GM23338 (cell line): ENCODE measurements around the gene ACYP1. TPM values are rescaled to one million over a fixed set of nuclear protein-coding genes. Genes with fewer than 3 reads are reported as not detected.

Experiments
- ATAC-seq: fragments of 200-7000 bp; cut with Tn5 transposase; 3 replicates; pipeline ENCODE4 v1.9.1; 2020
- DNase-seq: peaks from one replicate; pipeline ENCODE4 v3.0.0-alpha.2; 2015; ENCODE audit warnings: low spot score
- H2AFZ ChIP-seq: fragments of 200-600 bp; sonication (generic); 2 replicates; pipeline ENCODE4 v1.8.0; 2016; ENCODE audit warnings: antibody characterized with exemption, mild to moderate bottlenecking, moderate library complexity
- H3F3A ChIP-seq: fragments of 200-600 bp; sonication (generic); replicated peaks from 2 replicates; pipeline ENCODE4 v1.8.0; 2017; ENCODE audit warnings: antibody characterized with exemption, mixed run types, low read depth
- H3K27ac ChIP-seq: fragments of 200-600 bp; sonication (generic); 2 replicates; pipeline ENCODE4 v1.6.1; 2016; ENCODE audit warnings: low read depth
- H3K27me3 ChIP-seq: fragments of 200-600 bp; sonication (generic); 2 replicates; pipeline ENCODE4 v1.8.0; 2016; ENCODE audit warnings: mild to moderate bottlenecking, mixed run types, moderate library complexity; ENCODE audit not compliant: insufficient read depth
- H3K36me3 ChIP-seq: fragments of 200-600 bp; sonication (generic); 2 replicates; pipeline ENCODE4 v1.8.0; 2016; ENCODE audit warnings: mild to moderate bottlenecking; ENCODE audit not compliant: insufficient read depth
- H3K4me1 ChIP-seq: fragments of 200-600 bp; sonication (generic); 2 replicates; pipeline ENCODE4 v1.8.0; 2016; ENCODE audit warnings: mild to moderate bottlenecking, moderate library complexity; ENCODE audit not compliant: insufficient read depth
- H3K4me2 ChIP-seq: fragments of 200-600 bp; sonication (generic); 2 replicates; pipeline ENCODE4 v1.7.1; 2017; ENCODE audit warnings: mixed run types
- H3K4me3 ChIP-seq: fragments of 200-600 bp; sonication (generic); 2 replicates; pipeline ENCODE4 v1.6.1; 2016; ENCODE audit warnings: mixed run types
- H3K79me2 ChIP-seq: fragments of 200-600 bp; sonication (generic); replicated peaks from 2 replicates; pipeline ENCODE4 v1.8.0; 2017; ENCODE audit warnings: mild to moderate bottlenecking; ENCODE audit not compliant: insufficient read depth
- H3K9me2 ChIP-seq: fragments of 200-600 bp; sonication (generic); 2 replicates; pipeline ENCODE4 v1.8.0; 2017; ENCODE audit not compliant: insufficient read depth
- H4K20me1 ChIP-seq: fragments of 200-600 bp; sonication (generic); replicated peaks from 2 replicates; pipeline ENCODE4 v1.8.0; 2017; ENCODE audit warnings: mild to moderate bottlenecking; ENCODE audit not compliant: insufficient read depth
- H3K27ac Mint-ChIP-seq: 2 replicates; pipeline ENCODE4 v1.8.0; 2020; ENCODE audit warnings: inconsistent platforms, mild to moderate bottlenecking, moderate library complexity, mixed read lengths
- H3K27me3 Mint-ChIP-seq: 3 replicates; pipeline ENCODE4 v1.8.0; 2022; ENCODE audit warnings: low read depth, mild to moderate bottlenecking, moderate library complexity, mixed read lengths, inconsistent platforms; ENCODE audit not compliant: insufficient read depth, poor library complexity
- H3K36me3 Mint-ChIP-seq: 3 replicates; pipeline ENCODE4 v1.8.0; 2021; ENCODE audit warnings: low read depth, mild to moderate bottlenecking, inconsistent platforms, moderate library complexity, mixed read lengths
- H3K4me1 Mint-ChIP-seq: 3 replicates; pipeline ENCODE4 v1.8.0; 2020; ENCODE audit warnings: mild to moderate bottlenecking, inconsistent platforms, mixed read lengths
- H3K4me3 Mint-ChIP-seq: 3 replicates; pipeline ENCODE4 v1.8.0; 2021; ENCODE audit warnings: moderate library complexity, mild to moderate bottlenecking, inconsistent platforms, mixed read lengths
- H3K9me3 Mint-ChIP-seq: 3 replicates; pipeline ENCODE4 v1.8.0; 2020; ENCODE audit warnings: moderate library complexity, mild to moderate bottlenecking, inconsistent platforms, mixed read lengths
- CREB1 ChIP-seq: fragments of 250-450 bp; sonication (Bioruptor Pico); IDR thresholded peaks from 2 replicates; pipeline ENCODE4 v1.5.0; 2020; ENCODE audit warnings: low read depth, mild to moderate bottlenecking, moderate library complexity
- EZH2 ChIP-seq: fragments of 200-600 bp; sonication (generic); IDR thresholded peaks from one replicate; pipeline ENCODE4 v1.8.0; 2017; ENCODE audit warnings: antibody characterized with exemption, mild to moderate bottlenecking, low read depth; ENCODE audit not compliant: unreplicated experiment
- EZH2phosphoT487 ChIP-seq: fragments of 200-600 bp; sonication (generic); IDR thresholded peaks from one replicate; pipeline ENCODE4 v1.8.1; 2018; ENCODE audit warnings: antibody characterized with exemption; ENCODE audit not compliant: unreplicated experiment
- JUNB ChIP-seq: IDR thresholded peaks from one replicate; pipeline ENCODE4 v1.6.1; 2016; ENCODE audit warnings: antibody characterized with exemption; ENCODE audit not compliant: unreplicated experiment
- NANOG ChIP-seq: IDR thresholded peaks from 2 replicates; pipeline ENCODE4 v1.6.1; 2016; ENCODE audit warnings: antibody characterized with exemption, borderline replicate concordance
- POLR2AphosphoS5 ChIP-seq: IDR thresholded peaks from 2 replicates; pipeline ENCODE4 v1.6.1; 2016; ENCODE audit warnings: antibody characterized with exemption, low read depth
- STAT1 ChIP-seq: IDR thresholded peaks from one replicate; pipeline ENCODE4 v1.6.1; 2016; ENCODE audit warnings: antibody characterized with exemption; ENCODE audit not compliant: unreplicated experiment
- ZNF114 ChIP-seq: fragments of 250-450 bp; sonication (Bioruptor Pico); IDR thresholded peaks from 2 replicates; pipeline ENCODE4 v1.5.0; 2020; ENCODE audit warnings: mild to moderate bottlenecking, moderate library complexity
- ZNF331 ChIP-seq: fragments of 250-450 bp; sonication (Bioruptor Pico); IDR thresholded peaks from 2 replicates; pipeline ENCODE4 v1.5.0; 2020; ENCODE audit warnings: low read depth, mild to moderate bottlenecking, moderate library complexity
- polyA plus RNA-seq: library from polyadenylated mRNA; unstranded; fragments of >200 nt; fragmentation: Nextera tagmentation; extraction: Ambion mirVana; gene quantifications from 2 replicates; pipeline ENCODE4 v1.2.1, GENCODE V29; 2016
- total RNA-seq: library from RNA; depleted of rRNA; stranded (reverse); fragments of >200 nt; shearing (Covaris generic); gene quantifications from 2 replicates; pipeline ENCODE4 v1.2.3, GENCODE V29; 2014
- TF ChIP-seq, protein P1 (sequence below): IDR thresholded peaks from one replicate; pipeline ENCODE4 v1.6.1; 2018; ENCODE audit warnings: antibody characterized with exemption; ENCODE audit not compliant: unreplicated experiment
- TF ChIP-seq, protein P2 (sequence below): fragments of 250-450 bp; sonication (Bioruptor Pico); IDR thresholded peaks from 2 replicates; pipeline ENCODE4 v1.5.0; 2020; ENCODE audit warnings: mild to moderate bottlenecking, moderate library complexity
- TF ChIP-seq, protein P3 (sequence below), 2 experiments: fragments of 200-600 bp in 1 of 2; sonication (generic) in 1 of 2; conservative IDR thresholded peaks; 2 replicates each; pipeline versions ENCODE4 v1.5.1 to v1.6.1; 2016 to 2017; ENCODE audit warnings: antibody characterized with exemption in 2 of 2, low read depth in 2 of 2, mild to moderate bottlenecking in 2 of 2, moderate library complexity in 1 of 2
- TF ChIP-seq, protein P4 (sequence below): IDR thresholded peaks from 2 replicates; pipeline ENCODE4 v1.6.1; 2016; ENCODE audit warnings: antibody characterized with exemption

The ACYP1 gene
- total and polyA plus RNA-seq, 2 experiments from 2014 or later = 18.4 to 104 TPM

DNA sequence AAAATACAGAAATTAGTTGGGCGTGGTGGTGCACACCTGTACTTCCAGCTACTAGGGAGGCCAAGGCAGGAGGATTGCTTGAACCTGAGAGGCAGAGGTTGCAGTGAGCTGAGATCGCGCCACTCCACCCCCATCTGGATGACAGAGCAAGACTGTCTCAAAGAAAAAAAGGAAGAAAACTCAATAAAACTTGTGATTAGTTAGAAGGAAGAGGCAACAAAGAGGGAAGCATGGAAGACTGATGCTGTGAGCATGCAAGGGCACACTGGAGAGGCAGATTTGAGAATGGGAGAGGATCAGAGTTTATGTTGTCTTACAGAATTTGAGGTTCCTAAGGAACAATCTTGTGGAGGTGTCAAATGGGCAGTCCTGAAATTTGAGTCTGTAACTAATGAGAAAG lies 2.9 kb upstream of the ACYP1 start:
- DNase-seq (no peak), ATAC-seq (no peak)
- Histone ChIP-seq H3K4me3 (no peak overlapping the region), H4K20me1 (no peaks in the 10 kb centered on the region; the same call in 1 of the 2 replicates), H2AFZ (no peak overlapping the region), H3K27me3 (no peaks in the 10 kb centered on the region), H3K79me2 (peaks cover 33% of the 10 kb centered on the region), H3K4me2 (no peak overlapping the region), H3K4me1 (peaks cover 15% of the 10 kb centered on the region; the same call in 1 of the 2 replicates), H3K9me2 (no peaks in the 10 kb centered on the region), H3K27ac (no peak overlapping the region), H3F3A (peaks cover 12% of the 10 kb centered on the region), H3K36me3 (no peaks in the 10 kb centered on the region)
- Mint-ChIP-seq H3K27me3 (peaks cover 4% of the 10 kb centered on the region), H3K27ac (no peak overlapping the region), H3K4me1 (peaks cover 10% of the 10 kb centered on the region; the same call in 2 of the 3 replicates), H3K9me3 (no peaks in the 10 kb centered on the region), H3K36me3 (no peaks in the 10 kb centered on the region), H3K4me3 (no peak overlapping the region)
- TF ChIP-seq EZH2phosphoT487 (no peak), ZNF331 (CRISPR knock-in tag) (no peak), NANOG (no peak), JUNB (no peak), POLR2AphosphoS5 (no peak), ZNF114 (CRISPR knock-in tag) (no peak), EZH2 (no peak), CREB1 (no peak), STAT1 (no peak)
- TF ChIP-seq, protein P1, sequence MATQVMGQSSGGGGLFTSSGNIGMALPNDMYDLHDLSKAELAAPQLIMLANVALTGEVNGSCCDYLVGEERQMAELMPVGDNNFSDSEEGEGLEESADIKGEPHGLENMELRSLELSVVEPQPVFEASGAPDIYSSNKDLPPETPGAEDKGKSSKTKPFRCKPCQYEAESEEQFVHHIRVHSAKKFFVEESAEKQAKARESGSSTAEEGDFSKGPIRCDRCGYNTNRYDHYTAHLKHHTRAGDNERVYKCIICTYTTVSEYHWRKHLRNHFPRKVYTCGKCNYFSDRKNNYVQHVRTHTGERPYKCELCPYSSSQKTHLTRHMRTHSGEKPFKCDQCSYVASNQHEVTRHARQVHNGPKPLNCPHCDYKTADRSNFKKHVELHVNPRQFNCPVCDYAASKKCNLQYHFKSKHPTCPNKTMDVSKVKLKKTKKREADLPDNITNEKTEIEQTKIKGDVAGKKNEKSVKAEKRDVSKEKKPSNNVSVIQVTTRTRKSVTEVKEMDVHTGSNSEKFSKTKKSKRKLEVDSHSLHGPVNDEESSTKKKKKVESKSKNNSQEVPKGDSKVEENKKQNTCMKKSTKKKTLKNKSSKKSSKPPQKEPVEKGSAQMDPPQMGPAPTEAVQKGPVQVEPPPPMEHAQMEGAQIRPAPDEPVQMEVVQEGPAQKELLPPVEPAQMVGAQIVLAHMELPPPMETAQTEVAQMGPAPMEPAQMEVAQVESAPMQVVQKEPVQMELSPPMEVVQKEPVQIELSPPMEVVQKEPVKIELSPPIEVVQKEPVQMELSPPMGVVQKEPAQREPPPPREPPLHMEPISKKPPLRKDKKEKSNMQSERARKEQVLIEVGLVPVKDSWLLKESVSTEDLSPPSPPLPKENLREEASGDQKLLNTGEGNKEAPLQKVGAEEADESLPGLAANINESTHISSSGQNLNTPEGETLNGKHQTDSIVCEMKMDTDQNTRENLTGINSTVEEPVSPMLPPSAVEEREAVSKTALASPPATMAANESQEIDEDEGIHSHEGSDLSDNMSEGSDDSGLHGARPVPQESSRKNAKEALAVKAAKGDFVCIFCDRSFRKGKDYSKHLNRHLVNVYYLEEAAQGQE = no peak
- TF ChIP-seq, protein P2, sequence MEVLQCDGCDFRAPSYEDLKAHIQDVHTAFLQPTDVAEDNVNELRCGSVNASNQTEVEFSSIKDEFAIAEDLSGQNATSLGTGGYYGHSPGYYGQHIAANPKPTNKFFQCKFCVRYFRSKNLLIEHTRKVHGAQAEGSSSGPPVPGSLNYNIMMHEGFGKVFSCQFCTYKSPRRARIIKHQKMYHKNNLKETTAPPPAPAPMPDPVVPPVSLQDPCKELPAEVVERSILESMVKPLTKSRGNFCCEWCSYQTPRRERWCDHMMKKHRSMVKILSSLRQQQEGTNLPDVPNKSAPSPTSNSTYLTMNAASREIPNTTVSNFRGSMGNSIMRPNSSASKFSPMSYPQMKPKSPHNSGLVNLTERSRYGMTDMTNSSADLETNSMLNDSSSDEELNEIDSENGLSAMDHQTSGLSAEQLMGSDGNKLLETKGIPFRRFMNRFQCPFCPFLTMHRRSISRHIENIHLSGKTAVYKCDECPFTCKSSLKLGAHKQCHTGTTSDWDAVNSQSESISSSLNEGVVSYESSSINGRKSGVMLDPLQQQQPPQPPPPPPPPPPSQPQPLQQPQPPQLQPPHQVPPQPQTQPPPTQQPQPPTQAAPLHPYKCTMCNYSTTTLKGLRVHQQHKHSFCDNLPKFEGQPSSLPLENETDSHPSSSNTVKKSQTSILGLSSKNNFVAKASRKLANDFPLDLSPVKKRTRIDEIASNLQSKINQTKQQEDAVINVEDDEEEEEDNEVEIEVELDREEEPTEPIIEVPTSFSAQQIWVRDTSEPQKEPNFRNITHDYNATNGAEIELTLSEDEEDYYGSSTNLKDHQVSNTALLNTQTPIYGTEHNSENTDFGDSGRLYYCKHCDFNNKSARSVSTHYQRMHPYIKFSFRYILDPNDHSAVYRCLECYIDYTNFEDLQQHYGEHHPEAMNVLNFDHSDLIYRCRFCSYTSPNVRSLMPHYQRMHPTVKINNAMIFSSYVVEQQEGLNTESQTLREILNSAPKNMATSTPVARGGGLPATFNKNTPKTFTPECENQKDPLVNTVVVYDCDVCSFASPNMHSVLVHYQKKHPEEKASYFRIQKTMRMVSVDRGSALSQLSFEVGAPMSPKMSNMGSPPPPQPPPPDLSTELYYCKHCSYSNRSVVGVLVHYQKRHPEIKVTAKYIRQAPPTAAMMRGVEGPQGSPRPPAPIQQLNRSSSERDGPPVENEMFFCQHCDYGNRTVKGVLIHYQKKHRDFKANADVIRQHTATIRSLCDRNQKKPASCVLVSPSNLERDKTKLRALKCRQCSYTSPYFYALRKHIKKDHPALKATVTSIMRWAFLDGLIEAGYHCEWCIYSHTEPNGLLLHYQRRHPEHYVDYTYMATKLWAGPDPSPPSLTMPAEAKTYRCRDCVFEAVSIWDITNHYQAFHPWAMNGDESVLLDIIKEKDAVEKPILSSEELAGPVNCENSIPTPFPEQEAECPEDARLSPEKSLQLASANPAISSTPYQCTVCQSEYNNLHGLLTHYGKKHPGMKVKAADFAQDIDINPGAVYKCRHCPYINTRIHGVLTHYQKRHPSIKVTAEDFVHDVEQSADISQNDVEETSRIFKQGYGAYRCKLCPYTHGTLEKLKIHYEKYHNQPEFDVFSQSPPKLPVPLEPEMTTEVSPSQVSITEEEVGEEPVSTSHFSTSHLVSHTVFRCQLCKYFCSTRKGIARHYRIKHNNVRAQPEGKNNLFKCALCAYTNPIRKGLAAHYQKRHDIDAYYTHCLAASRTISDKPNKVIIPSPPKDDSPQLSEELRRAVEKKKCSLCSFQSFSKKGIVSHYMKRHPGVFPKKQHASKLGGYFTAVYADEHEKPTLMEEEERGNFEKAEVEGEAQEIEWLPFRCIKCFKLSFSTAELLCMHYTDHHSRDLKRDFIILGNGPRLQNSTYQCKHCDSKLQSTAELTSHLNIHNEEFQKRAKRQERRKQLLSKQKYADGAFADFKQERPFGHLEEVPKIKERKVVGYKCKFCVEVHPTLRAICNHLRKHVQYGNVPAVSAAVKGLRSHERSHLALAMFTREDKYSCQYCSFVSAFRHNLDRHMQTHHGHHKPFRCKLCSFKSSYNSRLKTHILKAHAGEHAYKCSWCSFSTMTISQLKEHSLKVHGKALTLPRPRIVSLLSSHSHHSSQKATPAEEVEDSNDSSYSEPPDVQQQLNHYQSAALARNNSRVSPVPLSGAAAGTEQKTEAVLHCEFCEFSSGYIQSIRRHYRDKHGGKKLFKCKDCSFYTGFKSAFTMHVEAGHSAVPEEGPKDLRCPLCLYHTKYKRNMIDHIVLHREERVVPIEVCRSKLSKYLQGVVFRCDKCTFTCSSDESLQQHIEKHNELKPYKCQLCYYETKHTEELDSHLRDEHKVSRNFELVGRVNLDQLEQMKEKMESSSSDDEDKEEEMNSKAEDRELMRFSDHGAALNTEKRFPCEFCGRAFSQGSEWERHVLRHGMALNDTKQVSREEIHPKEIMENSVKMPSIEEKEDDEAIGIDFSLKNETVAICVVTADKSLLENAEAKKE = no peak
- TF ChIP-seq, protein P3, sequence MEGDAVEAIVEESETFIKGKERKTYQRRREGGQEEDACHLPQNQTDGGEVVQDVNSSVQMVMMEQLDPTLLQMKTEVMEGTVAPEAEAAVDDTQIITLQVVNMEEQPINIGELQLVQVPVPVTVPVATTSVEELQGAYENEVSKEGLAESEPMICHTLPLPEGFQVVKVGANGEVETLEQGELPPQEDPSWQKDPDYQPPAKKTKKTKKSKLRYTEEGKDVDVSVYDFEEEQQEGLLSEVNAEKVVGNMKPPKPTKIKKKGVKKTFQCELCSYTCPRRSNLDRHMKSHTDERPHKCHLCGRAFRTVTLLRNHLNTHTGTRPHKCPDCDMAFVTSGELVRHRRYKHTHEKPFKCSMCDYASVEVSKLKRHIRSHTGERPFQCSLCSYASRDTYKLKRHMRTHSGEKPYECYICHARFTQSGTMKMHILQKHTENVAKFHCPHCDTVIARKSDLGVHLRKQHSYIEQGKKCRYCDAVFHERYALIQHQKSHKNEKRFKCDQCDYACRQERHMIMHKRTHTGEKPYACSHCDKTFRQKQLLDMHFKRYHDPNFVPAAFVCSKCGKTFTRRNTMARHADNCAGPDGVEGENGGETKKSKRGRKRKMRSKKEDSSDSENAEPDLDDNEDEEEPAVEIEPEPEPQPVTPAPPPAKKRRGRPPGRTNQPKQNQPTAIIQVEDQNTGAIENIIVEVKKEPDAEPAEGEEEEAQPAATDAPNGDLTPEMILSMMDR (conservative IDR thresholded peaks at IDR 0.05; ENCODE audit: low read depth in 2 of 2) = no peak
- TF ChIP-seq, protein P4, sequence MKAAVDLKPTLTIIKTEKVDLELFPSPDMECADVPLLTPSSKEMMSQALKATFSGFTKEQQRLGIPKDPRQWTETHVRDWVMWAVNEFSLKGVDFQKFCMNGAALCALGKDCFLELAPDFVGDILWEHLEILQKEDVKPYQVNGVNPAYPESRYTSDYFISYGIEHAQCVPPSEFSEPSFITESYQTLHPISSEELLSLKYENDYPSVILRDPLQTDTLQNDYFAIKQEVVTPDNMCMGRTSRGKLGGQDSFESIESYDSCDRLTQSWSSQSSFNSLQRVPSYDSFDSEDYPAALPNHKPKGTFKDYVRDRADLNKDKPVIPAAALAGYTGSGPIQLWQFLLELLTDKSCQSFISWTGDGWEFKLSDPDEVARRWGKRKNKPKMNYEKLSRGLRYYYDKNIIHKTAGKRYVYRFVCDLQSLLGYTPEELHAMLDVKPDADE = no peak
